Measurements from ENCODE around the gene NR2F1-AS1.

NR2F1-AS1 gene

GRCh38 chr5:93580927-93581445, at the start of gene NR2F1-AS1:
NR2F1-AS1 (minus strand) TSS chr5:93581219.
- TF ChIP-seq CTCF (IDR thresholded peaks at IDR 0.05; ENCODE audit: low read depth, low read length) = no peak
- no peak for DNase-seq (ENCODE audit: extremely low read depth, low read depth)

GRCh38 chr5:93626801-93627200, 45.8 kb upstream of the NR2F1-AS1 start:
- DNase-seq (ENCODE audit: extremely low read depth, low read depth) = no peak
- TF ChIP-seq CTCF (IDR thresholded peaks at IDR 0.05; ENCODE audit: low read depth, low read length) = no peak

GRCh38 chr5:93623153-93623552, 42.1 kb upstream of the NR2F1-AS1 start:
- TF ChIP-seq CTCF (IDR thresholded peaks at IDR 0.05; ENCODE audit: low read depth, low read length) = no peak
- no peak for DNase-seq (ENCODE audit: extremely low read depth, low read depth)

GRCh38 chr5:93622240-93622885, 41.3 kb upstream of the NR2F1-AS1 start:
- no peak for DNase-seq (ENCODE audit: extremely low read depth, low read depth)
- TF ChIP-seq CTCF (IDR thresholded peaks at IDR 0.05; ENCODE audit: low read depth, low read length) = no peak

- no peak for DNase-seq (ENCODE audit: extremely low read depth, low read depth)
- no peak for TF ChIP-seq CTCF (IDR thresholded peaks at IDR 0.05; ENCODE audit: low read depth, low read length)
Observed at GRCh38 chr5:93621327-93621798, 40.3 kb upstream of the NR2F1-AS1 start.

GRCh38 chr5:93620487-93621326, 39.7 kb upstream of the NR2F1-AS1 start:
- peak; percentile 10; the same call in 1 of the 2 replicates for TF ChIP-seq CTCF (IDR thresholded peaks at IDR 0.05; ENCODE audit: low read depth, low read length)
- no peak for DNase-seq (ENCODE audit: extremely low read depth, low read depth)

All from AG09319 (cell line).